Smooth muscle cell (in vitro differentiated cells): ENCODE results near the gene DYNC1LI1. TPM values are rescaled to one million over a fixed set of nuclear protein-coding genes. Genes with fewer than 3 reads are reported as not detected.
A peak's percentile ranks its signal among the peaks of the same experiment; 100 is the strongest.

ENCODE experiments used
- DNase-seq: peaks from one replicate; lab custom pipeline; 2025; ENCODE audit not compliant: unreplicated experiment; lab: John Stamatoyannopoulos, UW
- H2AFZ ChIP-seq: fragments of 200-600 bp; sonication (generic); 2 replicates; pipeline ENCODE4 v1.6.0; 2016; ENCODE audit warnings: antibody characterized with exemption, low read depth, mild to moderate bottlenecking
- H3F3A ChIP-seq: fragments of 200-600 bp; sonication (generic); 2 replicates; pipeline ENCODE4 v1.6.0; 2017; ENCODE audit warnings: antibody characterized with exemption, low read depth
- H3K27ac ChIP-seq: fragments of 200-600 bp; sonication (generic); 2 replicates; pipeline ENCODE4 v1.5.1; 2016; ENCODE audit warnings: low read depth, mild to moderate bottlenecking
- H3K27me3 ChIP-seq: fragments of 200-600 bp; sonication (generic); 2 replicates; pipeline ENCODE4 v1.6.1; 2016; ENCODE audit warnings: low read depth, mild to moderate bottlenecking
- H3K36me3 ChIP-seq: fragments of 200-600 bp; sonication (generic); 2 replicates; pipeline ENCODE4 v1.5.1; 2016; ENCODE audit warnings: low read depth
- H3K4me1 ChIP-seq: fragments of 200-600 bp; sonication (generic); 2 replicates; pipeline ENCODE4 v1.5.1; 2016; ENCODE audit warnings: low read depth
- H3K4me2 ChIP-seq: fragments of 200-600 bp; sonication (generic); 2 replicates; pipeline ENCODE4 v1.6.0; 2016; ENCODE audit warnings: mild to moderate bottlenecking
- H3K4me3 ChIP-seq: fragments of 200-600 bp; sonication (generic); 2 replicates; pipeline ENCODE4 v1.5.1; 2016; ENCODE audit warnings: mild to moderate bottlenecking
- H3K79me2 ChIP-seq: fragments of 200-600 bp; sonication (generic); 2 replicates; pipeline ENCODE4 v1.6.0; 2016; ENCODE audit warnings: low read depth, mild to moderate bottlenecking
- H3K9ac ChIP-seq: fragments of 200-600 bp; sonication (generic); 2 replicates; pipeline ENCODE4 v1.6.0; 2016; ENCODE audit warnings: low read depth
- H3K9me3 ChIP-seq: fragments of 200-600 bp; sonication (generic); replicated peaks from 2 replicates; pipeline ENCODE4 v1.5.1; 2016; ENCODE audit warnings: low read depth
- H4K20me1 ChIP-seq: fragments of 200-600 bp; sonication (generic); 2 replicates; pipeline ENCODE4 v1.6.0; 2016; ENCODE audit warnings: low read depth
- WGBS: methylation state at CpG from one replicate; pipeline ENCODE4 v1.1.7; 2016; ENCODE audit warnings: low lambda C conversion rate; 5-methylcytosine and 5-hydroxymethylcytosine counted together
- polyA plus RNA-seq: library from polyadenylated mRNA; unstranded; fragments of >200 nt; fragmentation: Nextera tagmentation; extraction: Ambion mirVana; gene quantifications from 2 replicates; pipeline ENCODE4 v1.2.1, GENCODE V29; 2016
- total RNA-seq: library from RNA; depleted of rRNA; stranded (reverse); fragments of >200 nt; gene quantifications from 2 replicates; pipeline ENCODE4 v1.2.3, GENCODE V29; 2014
- TF ChIP-seq, protein P1 (sequence below): fragments of 200-600 bp; sonication (generic); IDR thresholded peaks from 2 replicates; pipeline ENCODE4 v1.5.1; 2017; ENCODE audit warnings: borderline replicate concordance, mild to moderate bottlenecking, antibody characterized with exemption; ENCODE audit not compliant: insufficient read depth, poor library complexity, severe bottlenecking

Gene DYNC1LI1
- total and polyA plus RNA-seq, 2 experiments from 2014 or later, result 31.0 to 72.6 TPM

GRCh38 chr3:32492684-32493436 lies 77.8 kb downstream of the DYNC1LI1 start:
- H3K27ac ChIP-seq, result peak overlapping the region; percentile 88
- peaks cover 5% of the 10 kb centered on the region for H3F3A ChIP-seq
- H3K4me3 ChIP-seq, result no peak overlapping the region
- no peak for DNase-seq
- H3K27me3 ChIP-seq, result no peaks in the 10 kb centered on the region
- H3K4me2 ChIP-seq, result peak overlapping the region; percentile 83
- H4K20me1 ChIP-seq, result peaks cover 92% of the 10 kb centered on the region
- 32% methylated on average over 3 of the region's 3 CpGs for WGBS
- H3K79me2 ChIP-seq, result peaks cover 75% of the 10 kb centered on the region
- H3K4me1 ChIP-seq, result peaks cover 26% of the 10 kb centered on the region
- no peaks in the 10 kb centered on the region for H3K36me3 ChIP-seq
- no peak overlapping the region for H3K9ac ChIP-seq
- H3K9me3 ChIP-seq, result no peaks in the 10 kb centered on the region
- TF ChIP-seq, protein P1, sequence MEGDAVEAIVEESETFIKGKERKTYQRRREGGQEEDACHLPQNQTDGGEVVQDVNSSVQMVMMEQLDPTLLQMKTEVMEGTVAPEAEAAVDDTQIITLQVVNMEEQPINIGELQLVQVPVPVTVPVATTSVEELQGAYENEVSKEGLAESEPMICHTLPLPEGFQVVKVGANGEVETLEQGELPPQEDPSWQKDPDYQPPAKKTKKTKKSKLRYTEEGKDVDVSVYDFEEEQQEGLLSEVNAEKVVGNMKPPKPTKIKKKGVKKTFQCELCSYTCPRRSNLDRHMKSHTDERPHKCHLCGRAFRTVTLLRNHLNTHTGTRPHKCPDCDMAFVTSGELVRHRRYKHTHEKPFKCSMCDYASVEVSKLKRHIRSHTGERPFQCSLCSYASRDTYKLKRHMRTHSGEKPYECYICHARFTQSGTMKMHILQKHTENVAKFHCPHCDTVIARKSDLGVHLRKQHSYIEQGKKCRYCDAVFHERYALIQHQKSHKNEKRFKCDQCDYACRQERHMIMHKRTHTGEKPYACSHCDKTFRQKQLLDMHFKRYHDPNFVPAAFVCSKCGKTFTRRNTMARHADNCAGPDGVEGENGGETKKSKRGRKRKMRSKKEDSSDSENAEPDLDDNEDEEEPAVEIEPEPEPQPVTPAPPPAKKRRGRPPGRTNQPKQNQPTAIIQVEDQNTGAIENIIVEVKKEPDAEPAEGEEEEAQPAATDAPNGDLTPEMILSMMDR, result no peak
- no peak overlapping the region for H2AFZ ChIP-seq

- H3K27me3 ChIP-seq, result no peaks in the 10 kb centered on the region
- peaks cover 95% of the 10 kb centered on the region for H4K20me1 ChIP-seq
- no peak overlapping the region for H3K9ac ChIP-seq
- WGBS, result 41% methylated on average over 3 of the region's 3 CpGs
- no peaks in the 10 kb centered on the region for H3F3A ChIP-seq
- H3K36me3 ChIP-seq, result peaks cover 6% of the 10 kb centered on the region
- H2AFZ ChIP-seq, result no peak overlapping the region
- peak overlapping the region; percentile 21 for H3K27ac ChIP-seq
- TF ChIP-seq, protein P1, result no peak
- no peak overlapping the region for H3K4me3 ChIP-seq
- H3K9me3 ChIP-seq, result no peaks in the 10 kb centered on the region
- peaks cover 13% of the 10 kb centered on the region for H3K4me1 ChIP-seq
- peaks cover 48% of the 10 kb centered on the region for H3K79me2 ChIP-seq
- peak overlapping the region; percentile 18 for H3K4me2 ChIP-seq
- no peak for DNase-seq
Measured at GRCh38 chr3:32488474-32489008, 82.1 kb downstream of the DYNC1LI1 start.

GRCh38 chr3:32487781-32488473 lies 82.7 kb downstream of the DYNC1LI1 start:
- Histone ChIP-seq H3K36me3 (peaks cover 6% of the 10 kb centered on the region), H4K20me1 (peaks cover 95% of the 10 kb centered on the region), H3K27me3 (no peaks in the 10 kb centered on the region), H3K27ac (peak overlapping the region; percentile 21), H3K4me3 (no peak overlapping the region), H3K9me3 (no peaks in the 10 kb centered on the region), H3K9ac (no peak overlapping the region), H3K4me1 (peaks cover 7% of the 10 kb centered on the region), H3K4me2 (no peak overlapping the region), H2AFZ (no peak overlapping the region), H3F3A (no peaks in the 10 kb centered on the region), H3K79me2 (peaks cover 42% of the 10 kb centered on the region)
- no peak for DNase-seq
- TF ChIP-seq, protein P1, result no peak
- WGBS, result 37% methylated on average over 3 of the region's 3 CpGs
